AG09309 (cell line): ENCODE data around the gene CHPF.

Source experiments
- DNase-seq: peaks from one replicate; pipeline ENCODE4 v3.0.0-alpha.2; 2010; ENCODE audit warnings: low read depth
- H3K4me3 ChIP-seq: 2 replicates; pipeline ENCODE4 v1.5.1; 2011; ENCODE audit warnings: mild to moderate bottlenecking, low read depth, low read length, moderate library complexity; ENCODE audit not compliant: control insufficient read depth
- TF ChIP-seq, protein P1 (sequence below): IDR thresholded peaks from 2 replicates; pipeline ENCODE4 v1.5.1; 2011; ENCODE audit warnings: mild to moderate bottlenecking, low read depth, low read length, inconsistent platforms; ENCODE audit not compliant: insufficient read depth, control insufficient read depth; ENCODE audit errors: missing control alignments

The CHPF gene

GRCh38 chr2:219502618-219503017 lies 41.0 kb downstream of the CHPF start:
- no peak overlapping the region for H3K4me3 ChIP-seq
- TF ChIP-seq, protein P1, sequence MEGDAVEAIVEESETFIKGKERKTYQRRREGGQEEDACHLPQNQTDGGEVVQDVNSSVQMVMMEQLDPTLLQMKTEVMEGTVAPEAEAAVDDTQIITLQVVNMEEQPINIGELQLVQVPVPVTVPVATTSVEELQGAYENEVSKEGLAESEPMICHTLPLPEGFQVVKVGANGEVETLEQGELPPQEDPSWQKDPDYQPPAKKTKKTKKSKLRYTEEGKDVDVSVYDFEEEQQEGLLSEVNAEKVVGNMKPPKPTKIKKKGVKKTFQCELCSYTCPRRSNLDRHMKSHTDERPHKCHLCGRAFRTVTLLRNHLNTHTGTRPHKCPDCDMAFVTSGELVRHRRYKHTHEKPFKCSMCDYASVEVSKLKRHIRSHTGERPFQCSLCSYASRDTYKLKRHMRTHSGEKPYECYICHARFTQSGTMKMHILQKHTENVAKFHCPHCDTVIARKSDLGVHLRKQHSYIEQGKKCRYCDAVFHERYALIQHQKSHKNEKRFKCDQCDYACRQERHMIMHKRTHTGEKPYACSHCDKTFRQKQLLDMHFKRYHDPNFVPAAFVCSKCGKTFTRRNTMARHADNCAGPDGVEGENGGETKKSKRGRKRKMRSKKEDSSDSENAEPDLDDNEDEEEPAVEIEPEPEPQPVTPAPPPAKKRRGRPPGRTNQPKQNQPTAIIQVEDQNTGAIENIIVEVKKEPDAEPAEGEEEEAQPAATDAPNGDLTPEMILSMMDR = no peak
- no peak for DNase-seq

GRCh38 chr2:219501849-219502248 lies 41.8 kb downstream of the CHPF start:
- no peak overlapping the region for H3K4me3 ChIP-seq
- DNase-seq = no peak
- TF ChIP-seq, protein P1 = no peak

- TF ChIP-seq, protein P1 = peak; percentile 55
- DNase-seq = no peak
- H3K4me3 ChIP-seq = peak overlapping the region; percentile 81
Measured at GRCh38 chr2:219500135-219500534, 43.5 kb downstream of the CHPF start.

- DNase-seq = no peak
- H3K4me3 ChIP-seq = peak overlapping the region; percentile 81
- TF ChIP-seq, protein P1 = no peak
Measured at GRCh38 chr2:219499555-219499954, 44.1 kb downstream of the CHPF start.

- DNase-seq = no peak
- peak overlapping the region; percentile 81 for H3K4me3 ChIP-seq
- TF ChIP-seq, protein P1 = no peak
Measured at GRCh38 chr2:219499058-219499307, 44.6 kb downstream of the CHPF start.

- TF ChIP-seq, protein P1 = no peak
- peak; percentile 97 for DNase-seq
- peak within 1 kb of the TSS; percentile 81 for H3K4me3 ChIP-seq
Measured at GRCh38 chr2:219498280-219499057, 45.1 kb downstream of the CHPF start, which contains the start of gene GMPPA. TSS of gene GMPPA (plus strand) at chr2:219498891. CDS start at chr2:219499976, 1,085 bp downstream.
